KMS-11 (cell line): ENCODE data around the gene CENPO.

Experiments used
- H2AFZ ChIP-seq: fragments of 200-600 bp; sonication (generic); 2 replicates; pipeline ENCODE4 v1.6.1; 2016; ENCODE audit warnings: antibody characterized with exemption, mixed run types, low read depth
- H3K27ac ChIP-seq: fragments of 200-600 bp; sonication (generic); 2 replicates; pipeline ENCODE4 v1.6.1; 2016; ENCODE audit warnings: mild to moderate bottlenecking, mixed run types
- H3K27me3 ChIP-seq: fragments of 200-600 bp; sonication (generic); 2 replicates; pipeline ENCODE4 v1.6.1; 2017; ENCODE audit warnings: mild to moderate bottlenecking, low read depth, mixed run types, moderate library complexity; ENCODE audit not compliant: insufficient read depth
- H3K36me3 ChIP-seq: fragments of 200-600 bp; sonication (generic); 2 replicates; pipeline ENCODE4 v1.6.1; 2017; ENCODE audit warnings: mild to moderate bottlenecking, mixed run types; ENCODE audit not compliant: insufficient read depth
- H3K4me1 ChIP-seq: fragments of 200-600 bp; sonication (generic); 2 replicates; pipeline ENCODE4 v1.6.1; 2016; ENCODE audit warnings: mild to moderate bottlenecking, low read depth, mixed run types; ENCODE audit not compliant: poor library complexity, severe bottlenecking
- H3K4me2 ChIP-seq: fragments of 200-600 bp; sonication (generic); 2 replicates; pipeline ENCODE4 v1.7.0; 2016; ENCODE audit warnings: mild to moderate bottlenecking, mixed run types
- H3K4me3 ChIP-seq: fragments of 200-600 bp; sonication (generic); IDR thresholded peaks from 2 replicates; pipeline ENCODE4 v1.6.1; 2017; ENCODE audit warnings: low read depth, low read length, mixed read lengths; ENCODE audit not compliant: insufficient read depth
- H3K79me2 ChIP-seq: fragments of 200-600 bp; sonication (generic); 2 replicates; pipeline ENCODE4 v1.6.1; 2016; ENCODE audit warnings: low read depth, mixed run types; ENCODE audit not compliant: insufficient read depth
- H3K9ac ChIP-seq: fragments of 200-600 bp; sonication (generic); 2 replicates; pipeline ENCODE4 v1.6.1; 2016; ENCODE audit warnings: mild to moderate bottlenecking, mixed run types
- H4K20me1 ChIP-seq: fragments of 200-600 bp; sonication (generic); 2 replicates; pipeline ENCODE4 v1.6.1; 2016; ENCODE audit warnings: mild to moderate bottlenecking, mixed run types; ENCODE audit not compliant: insufficient read depth
- CTCF ChIP-seq: fragments of 200-600 bp; sonication (generic); conservative IDR thresholded peaks from 2 replicates; pipeline ENCODE4 v1.6.1; 2017; ENCODE audit warnings: low read depth, mild to moderate bottlenecking, antibody characterized with exemption, low read length, moderate library complexity, mixed read lengths

Gene CENPO

GRCh38 chr2:24831221-24832072, 38.2 kb downstream of the CENPO start:
- H3K27ac ChIP-seq: no peak overlapping the region
- H3K36me3 ChIP-seq: no peaks in the 10 kb centered on the region
- no peaks in the 10 kb centered on the region for H4K20me1 ChIP-seq
- H3K4me2 ChIP-seq: no peak overlapping the region
- H2AFZ ChIP-seq: no peak overlapping the region
- H3K4me1 ChIP-seq: peaks cover 10% of the 10 kb centered on the region
- no peak for TF ChIP-seq CTCF
- H3K9ac ChIP-seq: no peak overlapping the region
- no peak overlapping the region for H3K4me3 ChIP-seq
- H3K27me3 ChIP-seq: no peaks in the 10 kb centered on the region
- H3K79me2 ChIP-seq: no peaks in the 10 kb centered on the region

DNA sequence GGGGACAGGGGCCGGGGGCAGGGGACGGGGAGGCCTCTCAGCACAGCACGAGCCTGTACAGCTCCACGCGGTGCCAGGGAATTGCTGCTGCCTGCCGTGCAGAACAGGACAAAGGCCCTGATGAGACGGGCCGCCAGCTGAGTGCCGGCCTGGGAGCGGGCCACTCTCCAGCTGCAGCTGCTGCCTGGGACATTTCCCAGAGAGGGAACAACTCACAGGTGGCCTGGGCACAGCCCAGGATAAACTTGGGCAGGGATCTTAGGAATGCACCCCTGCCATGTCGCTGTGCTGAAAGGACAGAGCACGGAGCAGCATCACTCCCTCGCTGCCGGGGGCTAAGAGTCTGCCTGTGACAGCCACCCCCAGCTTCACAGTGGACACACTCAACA, 38.8 kb downstream of the CENPO start:
- Histone ChIP-seq H3K4me3 (no peak overlapping the region), H3K4me1 (peaks cover 5% of the 10 kb centered on the region), H4K20me1 (no peaks in the 10 kb centered on the region), H3K36me3 (no peaks in the 10 kb centered on the region), H2AFZ (no peak overlapping the region), H3K27ac (no peak overlapping the region), H3K79me2 (no peaks in the 10 kb centered on the region), H3K9ac (no peak overlapping the region), H3K27me3 (no peaks in the 10 kb centered on the region), H3K4me2 (no peak overlapping the region)
- TF ChIP-seq CTCF: no peak

- Histone ChIP-seq H3K9ac (no peak overlapping the region), H3K4me3 (no peak overlapping the region), H3K4me2 (no peak overlapping the region), H3K79me2 (no peaks in the 10 kb centered on the region), H3K27ac (no peak overlapping the region), H2AFZ (no peak overlapping the region), H3K4me1 (peaks cover under 1% of the 10 kb centered on the region), H3K36me3 (no peaks in the 10 kb centered on the region), H3K27me3 (no peaks in the 10 kb centered on the region), H4K20me1 (no peaks in the 10 kb centered on the region)
- TF ChIP-seq CTCF: no peak
These were observed 39.3 kb downstream of the CENPO start for GRCh38 chr2:24832521-24832920.

DNA sequence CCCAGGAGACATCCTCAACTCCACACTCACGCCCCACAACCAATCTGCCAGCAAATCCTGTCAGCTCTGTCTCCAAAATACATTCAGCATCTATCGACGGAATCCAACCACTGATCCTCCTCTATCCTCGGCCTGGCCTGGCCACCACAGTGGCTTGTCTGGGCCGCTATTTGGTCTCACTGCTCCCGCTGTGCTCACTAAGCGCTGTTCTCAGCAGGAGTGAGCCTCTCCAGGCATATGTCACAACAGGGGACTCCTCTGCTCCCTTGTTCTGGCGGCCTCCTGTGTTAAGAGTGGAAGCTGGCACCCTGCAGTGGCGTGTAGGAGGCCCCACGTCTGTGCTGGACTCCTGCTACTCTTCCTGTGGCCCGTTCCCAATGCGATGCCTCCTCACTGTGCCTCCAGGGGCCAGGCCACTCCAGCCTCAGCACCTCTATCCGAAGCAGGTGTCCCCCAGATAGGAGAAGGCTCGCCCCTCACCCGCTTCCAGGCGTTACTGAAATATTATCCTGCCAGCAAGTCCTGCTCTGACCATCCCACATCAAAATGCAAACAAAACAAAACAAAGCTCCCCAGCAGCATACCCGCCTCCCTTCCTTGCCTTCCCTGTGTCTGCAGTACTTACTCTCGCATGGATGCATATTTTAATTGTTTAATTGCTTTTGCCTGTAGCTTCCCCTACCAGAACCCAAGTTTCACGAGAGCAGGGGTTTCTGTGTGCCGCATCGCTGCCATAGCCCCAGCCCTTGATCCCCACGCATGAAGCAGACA, 39.9 kb downstream of the CENPO start:
- Histone ChIP-seq H3K36me3 (no peaks in the 10 kb centered on the region), H3K27me3 (no peaks in the 10 kb centered on the region), H3K4me1 (no peaks in the 10 kb centered on the region), H3K79me2 (no peaks in the 10 kb centered on the region), H3K4me3 (no peak overlapping the region), H3K4me2 (no peak overlapping the region), H4K20me1 (no peaks in the 10 kb centered on the region), H3K27ac (no peak overlapping the region), H3K9ac (no peak overlapping the region), H2AFZ (no peak overlapping the region)
- TF ChIP-seq CTCF: no peak
